Neuronal stem cell (in vitro differentiated cells): ENCODE data around the gene NAALADL2.
"Not testable (repeated sequence)": the region's sequence is repeated elsewhere in the genome, so short reads cannot be mapped to it uniquely, and the experiment has no call there.

Source experiments
- DNase-seq: peaks from one replicate; pipeline ENCODE4 v3.0.0-alpha.2; 2013; ENCODE audit warnings: low spot score
- H2AFZ ChIP-seq: one replicate; pipeline ENCODE4 v1.6.1; 2013; ENCODE audit warnings: mild to moderate bottlenecking, low read length, inconsistent platforms
- H2AK5ac ChIP-seq: 2 replicates; pipeline ENCODE4 v1.6.1; 2013; ENCODE audit warnings: low read depth, mild to moderate bottlenecking, inconsistent platforms, low read length, moderate library complexity, mixed read lengths
- H2BK120ac ChIP-seq: 2 replicates; pipeline ENCODE4 v1.6.1; 2013; ENCODE audit warnings: low read depth, mild to moderate bottlenecking, inconsistent platforms, low read length, moderate library complexity, mixed read lengths
- H2BK12ac ChIP-seq: one replicate; pipeline ENCODE4 v1.6.1; 2013; ENCODE audit warnings: low read length, inconsistent platforms
- H2BK15ac ChIP-seq: 2 replicates; pipeline ENCODE4 v1.6.1; 2013; ENCODE audit warnings: mild to moderate bottlenecking, low read length, inconsistent platforms, mixed read lengths
- H2BK5ac ChIP-seq: one replicate; pipeline ENCODE4 v1.6.1; 2013; ENCODE audit warnings: inconsistent platforms, mild to moderate bottlenecking, low read length, moderate library complexity
- H3K14ac ChIP-seq: one replicate; pipeline ENCODE4 v1.6.1; 2013; ENCODE audit warnings: low read length, inconsistent platforms
- H3K18ac ChIP-seq: 2 replicates; pipeline ENCODE4 v1.6.1; 2013; ENCODE audit warnings: low read length, inconsistent platforms
- H3K23ac ChIP-seq: 2 replicates; pipeline ENCODE4 v1.6.1; 2013; ENCODE audit warnings: low read depth, mild to moderate bottlenecking, mixed read lengths, low read length, inconsistent platforms; ENCODE audit not compliant: poor library complexity
- H3K27ac ChIP-seq: replicated peaks from 3 replicates; pipeline ENCODE4 v1.5.1; 2013; ENCODE audit warnings: low read length, inconsistent platforms
- H3K27me3 ChIP-seq, 3 experiments: 2 replicates each; pipeline ENCODE4 v1.6.1; 2013; ENCODE audit warnings: low read length in 3 of 3, mild to moderate bottlenecking in 2 of 3, inconsistent platforms in 1 of 3, low read depth in 1 of 3, mixed read lengths in 1 of 3, moderate library complexity in 1 of 3; ENCODE audit not compliant: control insufficient read depth in 3 of 3, insufficient read depth in 3 of 3
- H3K36me3 ChIP-seq, 2 donors: replicated peaks in 1 of 2; 2 replicates each; pipeline ENCODE4 v1.6.1; 2013; ENCODE audit warnings: low read length in 2 of 2; ENCODE audit not compliant: control insufficient read depth in 2 of 2, insufficient read depth in 2 of 2
- H3K4ac ChIP-seq: 2 replicates; pipeline ENCODE4 v1.6.1; 2013; ENCODE audit warnings: inconsistent platforms, mild to moderate bottlenecking, low read length, moderate library complexity
- H3K4me1 ChIP-seq, 2 donors: 1 replicate in 1 of 2; 2 replicates in 1 of 2; pipeline ENCODE4 v1.6.1; 2013; ENCODE audit warnings: low read length in 2 of 2, low read depth in 1 of 2; ENCODE audit not compliant: control insufficient read depth in 2 of 2, insufficient read depth in 1 of 2
- H3K4me2 ChIP-seq: one replicate; pipeline ENCODE4 v1.6.1; 2013; ENCODE audit warnings: mild to moderate bottlenecking, low read length, inconsistent platforms; ENCODE audit not compliant: insufficient read depth, poor library complexity, severe bottlenecking
- H3K4me3 ChIP-seq, 2 donors: 2 replicates each; pipeline ENCODE4 v1.5.1; 2013; ENCODE audit warnings: low read length in 2 of 2, mild to moderate bottlenecking in 2 of 2, inconsistent platforms in 1 of 2, moderate library complexity in 1 of 2
- H3K79me1 ChIP-seq: one replicate; pipeline ENCODE4 v1.6.1; 2013; ENCODE audit warnings: low read depth, mild to moderate bottlenecking, inconsistent platforms, low read length, moderate library complexity
- H3K9ac ChIP-seq: one replicate; pipeline ENCODE4 v1.6.1; 2013; ENCODE audit warnings: mild to moderate bottlenecking, low read depth, low read length, inconsistent platforms; ENCODE audit not compliant: poor library complexity
- H3K9me3 ChIP-seq, 2 donors: replicated peaks in 1 of 2; 2 replicates each; pipeline versions ENCODE3 to v1.6.1; 2013; ENCODE audit warnings: low read length in 2 of 2, mild to moderate bottlenecking in 2 of 2, inconsistent platforms in 1 of 2, low read depth in 1 of 2, mixed read lengths in 1 of 2, moderate library complexity in 1 of 2; ENCODE audit not compliant: control insufficient read depth in 2 of 2, insufficient read depth in 1 of 2
- H4K8ac ChIP-seq: one replicate; pipeline ENCODE4 v1.6.1; 2013; ENCODE audit warnings: low read depth, mild to moderate bottlenecking, inconsistent platforms, low read length, moderate library complexity
- H4K91ac ChIP-seq: one replicate; pipeline ENCODE4 v1.6.1; 2013; ENCODE audit warnings: low read length, low read depth, mild to moderate bottlenecking, inconsistent platforms; ENCODE audit not compliant: poor library complexity
- WGBS, 2 donors: extraction: QIAGEN DNeasy Blood & Tissue Kit; methylation state at CpG; one replicate each; pipeline ENCODE4 v1.1.7; 2013; ENCODE audit warnings: missing lambda C conversion rate in 2 of 2, mixed read lengths in 1 of 2; ENCODE audit not compliant: insufficient read length in 2 of 2, insufficient replicate concordance in 1 of 2; ENCODE audit errors: extremely low coverage in 2 of 2; 5-methylcytosine and 5-hydroxymethylcytosine counted together

The NAALADL2 gene

DNA sequence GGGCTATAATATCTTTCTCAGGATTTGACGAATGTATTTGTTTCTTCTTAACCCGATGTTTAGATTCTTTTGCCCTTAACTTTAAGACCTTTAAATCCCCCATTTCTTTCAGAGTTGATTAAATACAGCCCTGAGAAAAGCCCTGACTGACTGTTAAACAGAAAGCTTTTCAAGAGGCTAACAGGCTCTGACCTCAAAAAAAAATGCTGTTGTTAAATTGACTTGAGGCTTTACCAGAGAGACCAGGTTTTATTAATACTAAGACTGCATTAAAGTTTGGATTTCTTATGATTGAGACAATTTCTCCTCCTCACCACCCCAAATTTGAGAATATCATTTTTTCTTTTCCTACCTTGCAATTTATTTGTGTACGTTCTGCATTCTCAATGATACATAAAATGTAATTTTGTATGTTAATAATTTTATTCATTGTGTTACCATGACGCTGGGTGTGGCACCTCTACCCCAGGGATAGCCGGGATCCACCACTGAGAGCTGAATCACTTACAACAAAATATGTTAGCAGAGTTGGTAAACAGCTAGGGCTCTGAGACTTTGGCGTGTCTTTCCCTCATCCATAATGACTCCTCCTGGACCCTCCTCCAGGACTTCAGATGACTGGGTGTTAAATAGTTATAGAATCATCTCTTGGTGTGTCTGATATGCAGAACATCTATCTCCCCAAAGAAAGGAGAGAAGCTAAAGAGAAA, 753.5 kb downstream of the NAALADL2 start:
- peaks cover 0 to 23% of the 10 kb centered on the region in 2 donors for H3K4me1 ChIP-seq
- no peak overlapping the region for H3K4me3 ChIP-seq
- H3K18ac ChIP-seq, result no peak overlapping the region
- H4K8ac ChIP-seq, result no peak overlapping the region
- peak overlapping the region; percentile 27 for H2AFZ ChIP-seq
- WGBS, 2 donors, result no CpG with 5 or more reads among the region's 6 CpGs
- H3K4me2 ChIP-seq, result no peak overlapping the region
- H2BK15ac ChIP-seq, result no peak overlapping the region
- H3K79me1 ChIP-seq, result no peaks in the 10 kb centered on the region
- no peak overlapping the region for H2BK5ac ChIP-seq
- no peak overlapping the region for H4K91ac ChIP-seq
- no peaks in the 10 kb centered on the region for H3K27me3 ChIP-seq
- no peak overlapping the region for H3K9ac ChIP-seq
- H3K4ac ChIP-seq, result no peak overlapping the region
- no peak overlapping the region for H3K14ac ChIP-seq
- no peaks in the 10 kb centered on the region for H3K36me3 ChIP-seq
- H2AK5ac ChIP-seq, result no peak overlapping the region
- H3K9me3 ChIP-seq, result peaks cover 0 to 4% of the 10 kb centered on the region in 2 donors
- no peak overlapping the region for H3K27ac ChIP-seq
- no peak overlapping the region for H3K23ac ChIP-seq
- H2BK120ac ChIP-seq, result no peak overlapping the region
- DNase-seq, result no peak
- no peak overlapping the region for H2BK12ac ChIP-seq

DNA sequence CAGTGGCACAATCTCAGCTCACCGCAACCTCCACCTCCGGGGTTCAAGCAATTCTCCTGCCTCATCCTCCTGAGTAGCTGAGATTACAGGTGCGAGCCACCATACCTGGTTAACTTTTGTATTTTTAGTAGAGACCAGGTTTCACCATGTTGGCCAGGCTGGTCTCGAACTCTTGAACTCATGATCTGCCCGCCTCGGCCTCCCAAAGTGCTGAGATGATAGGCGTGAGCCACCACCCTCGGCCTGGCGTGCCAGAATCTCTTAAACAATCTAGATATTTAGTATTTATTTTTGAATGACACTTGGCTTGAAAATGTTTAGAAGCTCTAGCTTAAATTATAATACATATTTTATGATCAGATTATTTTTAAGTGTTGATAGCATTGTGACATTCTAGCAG, 755.0 kb downstream of the NAALADL2 start:
- H2AFZ ChIP-seq, H3K14ac ChIP-seq: not testable (repeated sequence)
- no CpG with 5 or more reads among the region's 9 CpGs for WGBS, 2 donors

DNA sequence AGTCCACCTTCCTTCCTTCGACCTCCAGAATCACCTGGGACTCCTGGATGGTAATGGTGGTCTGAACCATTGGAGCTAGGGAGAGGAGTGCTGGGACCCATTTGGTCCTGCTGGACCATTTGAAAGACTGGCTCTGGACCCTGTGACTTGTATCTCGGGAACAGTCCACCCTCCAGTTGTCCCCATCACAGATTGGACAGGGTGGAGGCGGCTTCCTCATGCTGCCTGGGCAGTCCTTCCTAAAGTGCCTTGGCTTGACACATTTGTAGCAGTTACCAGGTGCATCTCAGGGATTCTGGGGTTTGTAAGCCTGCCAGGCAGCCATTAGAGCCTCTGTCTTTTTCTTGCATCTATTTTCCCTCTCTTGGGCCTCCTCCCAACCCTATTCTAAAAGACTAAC, 758.1 kb downstream of the NAALADL2 start:
- Histone ChIP-seq H2BK15ac (no peak overlapping the region), H2AK5ac (no peak overlapping the region), H3K27me3 (no peaks in the 10 kb centered on the region), H4K91ac (no peak overlapping the region), H3K14ac (no peak overlapping the region), H3K4me2 (no peak overlapping the region), H3K79me1 (no peaks in the 10 kb centered on the region), H3K36me3 (no peaks in the 10 kb centered on the region), H2BK12ac (no peak overlapping the region), H3K9ac (no peak overlapping the region), H2BK120ac (no peak overlapping the region), H3K4ac (no peak overlapping the region), H3K27ac (no peak overlapping the region), H2BK5ac (no peak overlapping the region), H3K4me1 (peaks cover 0 to 8% of the 10 kb centered on the region in 2 donors), H2AFZ (no peak overlapping the region), H3K4me3 (no peak overlapping the region), H3K18ac (no peak overlapping the region), H3K9me3 (peaks cover 0 to 12% of the 10 kb centered on the region in 2 donors), H4K8ac (no peak overlapping the region), H3K23ac (no peak overlapping the region)
- DNase-seq, result no peak
- WGBS, 2 donors, result no CpG with 5 or more reads among the region's 3 CpGs

More for the DNA sequence above, 755.0 kb downstream of the NAALADL2 start:
- not testable (repeated sequence) for H3K9me3 ChIP-seq, H3K27ac ChIP-seq, H3K4me2 ChIP-seq, H2BK120ac ChIP-seq, H3K9ac ChIP-seq, H3K18ac ChIP-seq, H2BK5ac ChIP-seq, H2BK15ac ChIP-seq, H3K23ac ChIP-seq, DNase-seq, H3K36me3 ChIP-seq, H4K91ac ChIP-seq, H2BK12ac ChIP-seq, H2AK5ac ChIP-seq, H4K8ac ChIP-seq, H3K4me3 ChIP-seq, H3K4ac ChIP-seq, H3K79me1 ChIP-seq, H3K27me3 ChIP-seq
- H3K4me1 ChIP-seq, result peaks cover 0 to 17% of the 10 kb centered on the region in 2 donors

DNA sequence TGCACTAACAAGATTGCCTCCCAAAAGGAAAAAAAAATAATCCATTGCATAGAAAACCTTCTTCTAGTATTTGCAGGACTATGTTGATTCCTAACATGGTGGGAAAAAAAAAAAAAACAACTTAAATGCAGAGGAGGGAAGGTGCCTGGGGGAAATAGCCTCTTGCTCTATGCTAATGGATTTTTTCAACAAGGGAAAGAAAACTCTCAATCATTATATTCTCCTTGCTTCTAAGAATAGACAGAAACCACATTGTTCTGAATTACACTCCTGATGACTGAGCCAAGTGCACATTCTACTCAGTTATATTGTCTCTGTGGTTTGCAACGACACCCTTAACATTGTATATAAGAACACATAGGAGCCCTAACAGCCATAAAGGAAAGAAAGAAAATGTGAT, 760.2 kb downstream of the NAALADL2 start:
- H4K91ac ChIP-seq, result no peak overlapping the region
- WGBS, 2 donors, result no CpG with 5 or more reads among the region's 1 CpG

More for the DNA sequence above, 760.2 kb downstream of the NAALADL2 start:
- Histone ChIP-seq H3K14ac (no peak overlapping the region), H3K4me2 (no peak overlapping the region), H3K9ac (no peak overlapping the region), H3K36me3 (no peaks in the 10 kb centered on the region), H3K23ac (no peak overlapping the region), H3K79me1 (no peaks in the 10 kb centered on the region), H3K4ac (no peak overlapping the region), H2BK120ac (no peak overlapping the region), H3K4me3 (no peak overlapping the region), H3K9me3 (peaks cover 0 to 12% of the 10 kb centered on the region in 2 donors), H2BK15ac (no peak overlapping the region), H2BK12ac (no peak overlapping the region), H3K18ac (no peak overlapping the region), H2BK5ac (no peak overlapping the region), H4K8ac (no peak overlapping the region), H2AFZ (no peak overlapping the region), H2AK5ac (no peak overlapping the region), H3K27me3 (no peaks in the 10 kb centered on the region), H3K4me1 (no peaks in the 10 kb centered on the region), H3K27ac (no peak overlapping the region)
- no peak for DNase-seq
